Activated T-cell treated with anti-CD3 and anti-CD28 coated beads for 4 hours (primary cell): ENCODE results near the gene TXNL1.
"Not testable (repeated sequence)": the region's sequence is repeated elsewhere in the genome, so short reads cannot be mapped to it uniquely, and the experiment has no call there.

ENCODE experiments used
- DNase-seq: peaks from one replicate; pipeline ENCODE4 v3.0.0-alpha.2; 2020

TXNL1 gene

GRCh38 chr18:56643381-56643780, 5.0 kb upstream of the TXNL1 start:
- DNase-seq = no peak

- DNase-seq = no peak
Measured at GRCh38 chr18:56641714-56642337, 3.4 kb upstream of the TXNL1 start.

GRCh38 chr18:56639571-56639970, 1.2 kb upstream of the TXNL1 start:
- no peak for DNase-seq

- DNase-seq = no peak
Measured at GRCh38 chr18:56639104-56639381, 651 bp upstream of the TXNL1 start.

- no peak for DNase-seq
Measured at GRCh38 chr18:56637711-56638231, 621 bp downstream of the TXNL1 start.

GRCh38 chr18:56637176-56637575, 1.2 kb downstream of the TXNL1 start:
- DNase-seq = no peak

- DNase-seq = no peak
Measured at GRCh38 chr18:56635007-56635406, 3.4 kb downstream of the TXNL1 start.

GRCh38 chr18:56632070-56633022, 6.0 kb downstream of the TXNL1 start:
- no peak for DNase-seq

GRCh38 chr18:56627991-56628390, 10.4 kb downstream of the TXNL1 start:
- no peak for DNase-seq

GRCh38 chr18:56615738-56616520, 22.5 kb downstream of the TXNL1 start:
- DNase-seq = no peak

- no peak for DNase-seq
Measured at GRCh38 chr18:56606618-56607017, 31.8 kb downstream of the TXNL1 start.

- DNase-seq = no peak
Measured at GRCh38 chr18:56598422-56598821, 40.0 kb downstream of the TXNL1 start.

GRCh38 chr18:56593906-56594305, 44.5 kb downstream of the TXNL1 start:
- DNase-seq = no peak

- DNase-seq = no peak
Measured at GRCh38 chr18:56580026-56580425, 58.4 kb downstream of the TXNL1 start.

GRCh38 chr18:56579451-56579850, 58.9 kb downstream of the TXNL1 start:
- no peak for DNase-seq

- no peak for DNase-seq
Measured at GRCh38 chr18:56576826-56577573, 61.4 kb downstream of the TXNL1 start.

- DNase-seq = no peak
Measured at GRCh38 chr18:56575819-56576663, 62.4 kb downstream of the TXNL1 start.

- DNase-seq = no peak
Measured at GRCh38 chr18:56574861-56575260, 63.5 kb downstream of the TXNL1 start.

- DNase-seq = not testable (repeated sequence)
Measured at GRCh38 chr18:56572267-56572666, 66.1 kb downstream of the TXNL1 start.

GRCh38 chr18:56570978-56571377, 67.4 kb downstream of the TXNL1 start:
- no peak for DNase-seq

- DNase-seq = no peak
Measured at GRCh38 chr18:56569416-56569815, 69.0 kb downstream of the TXNL1 start.

- DNase-seq = no peak
Measured at GRCh38 chr18:56568986-56569385, 69.4 kb downstream of the TXNL1 start.
